ENCODE results near the gene IP6K3. TPM values are rescaled to one million over a fixed set of nuclear protein-coding genes. Genes with fewer than 3 reads are reported as not detected.

IP6K3 gene
- total RNA-seq, 2 donors from 2014 or later, result 2.5 to 3.1 TPM

- no peaks in the 10 kb centered on the region for H3K36me3 ChIP-seq
- intact Hi-C loops (cut with DNase I), result no loop called here
- WGBS, result 93% methylated on average over 7 of the region's 7 CpGs
These were observed 2.7 kb upstream of the IP6K3 start for GRCh38 chr6:33749401-33749800.

GRCh38 chr6:33748841-33749240 lies 2.1 kb upstream of the IP6K3 start:
- no peak overlapping the region for H3K27ac ChIP-seq
- no peaks in the 10 kb centered on the region for H3K9me3 ChIP-seq
- H3K27me3 ChIP-seq (replicated peaks; ENCODE audit: insufficient read depth), result no peaks in the 10 kb centered on the region
- WGBS, result 81% methylated on average over 4 of the region's 4 CpGs
- no peak overlapping the region for H3K4me3 ChIP-seq
- no peak for DNase-seq (ENCODE audit: low spot score)
- TF ChIP-seq POLR2A (IDR thresholded peaks at IDR 0.05), result no peak
- TF ChIP-seq POLR2AphosphoS5 (IDR thresholded peaks at IDR 0.05), result no peak
- TF ChIP-seq CTCF (IDR thresholded peaks at IDR 0.05), result no peak
- intact Hi-C loops (cut with DNase I), result no loop called here
- H3K36me3 ChIP-seq, result no peaks in the 10 kb centered on the region
- peaks cover 20% of the 10 kb centered on the region for H3K4me1 ChIP-seq (replicated peaks)

More at GRCh38 chr6:33749401-33749800, 2.7 kb upstream of the IP6K3 start:
- Histone ChIP-seq H3K27me3 (replicated peaks; ENCODE audit: insufficient read depth) (no peaks in the 10 kb centered on the region), H3K4me1 (replicated peaks) (peaks cover 16% of the 10 kb centered on the region), H3K9me3 (no peaks in the 10 kb centered on the region), H3K27ac (no peak overlapping the region), H3K4me3 (no peak overlapping the region)
- TF ChIP-seq CTCF (IDR thresholded peaks at IDR 0.05), result no peak
- no peak for TF ChIP-seq POLR2A (IDR thresholded peaks at IDR 0.05)
- no peak for TF ChIP-seq POLR2AphosphoS5 (IDR thresholded peaks at IDR 0.05)
- no peak for DNase-seq (ENCODE audit: low spot score)

GRCh38 chr6:33747823-33748222 lies 1.1 kb upstream of the IP6K3 start:
- H3K9me3 ChIP-seq, result no peaks in the 10 kb centered on the region
- peak overlapping the region; percentile 74 to 85 for H3K27ac ChIP-seq
- 94% methylated on average over 5 of the region's 5 CpGs for WGBS
- TF ChIP-seq POLR2A (IDR thresholded peaks at IDR 0.05), result no peak
- no peak for TF ChIP-seq CTCF (IDR thresholded peaks at IDR 0.05)
- no peak for TF ChIP-seq POLR2AphosphoS5 (IDR thresholded peaks at IDR 0.05)
- H3K4me1 ChIP-seq (replicated peaks), result peaks cover 22% of the 10 kb centered on the region
- no peak for DNase-seq (ENCODE audit: low spot score)
- H3K36me3 ChIP-seq, result no peaks in the 10 kb centered on the region
- no peaks in the 10 kb centered on the region for H3K27me3 ChIP-seq (replicated peaks; ENCODE audit: insufficient read depth)
- intact Hi-C loops (cut with DNase I), result no loop called here
- H3K4me3 ChIP-seq, result no peak overlapping the region

- intact Hi-C loops (cut with DNase I), result no loop called here
- peak overlapping the region; percentile 74 to 85 for H3K27ac ChIP-seq
- peak overlapping the region; percentile 7 to 13 for H3K4me3 ChIP-seq
These were observed 587 bp downstream of the IP6K3 start for GRCh38 chr6:33746036-33746600.

More at GRCh38 chr6:33746036-33746600, 587 bp downstream of the IP6K3 start:
- Histone ChIP-seq H3K4me1 (replicated peaks) (peaks cover 22% of the 10 kb centered on the region), H3K36me3 (no peaks in the 10 kb centered on the region), H3K9me3 (no peaks in the 10 kb centered on the region), H3K27me3 (replicated peaks; ENCODE audit: insufficient read depth) (no peaks in the 10 kb centered on the region)
- 43% methylated on average over 14 of the region's 14 CpGs for WGBS
- no peak for DNase-seq (ENCODE audit: low spot score)
- TF ChIP-seq POLR2AphosphoS5 (IDR thresholded peaks at IDR 0.05) (no peak), POLR2A (IDR thresholded peaks at IDR 0.05) (no peak), CTCF (IDR thresholded peaks at IDR 0.05) (no peak)
